Stimulated activated CD4-positive, alpha-beta T cell treated with anti-CD3 and anti-CD28 coated beads, Interleukin-1b, Interleukin-23, amount 100 ng/mL, for 48 hours (primary cell): Measurements from ENCODE around the gene IL17RC.
"Not testable (repeated sequence)": the region's sequence is repeated elsewhere in the genome, so short reads cannot be mapped to it uniquely, and the experiment has no call there.

ENCODE experiments used
- DNase-seq: peaks from one replicate; pipeline ENCODE4 v3.0.0-alpha.2; 2020

The IL17RC gene

GRCh38 chr3:9896755-9897407, 20.0 kb upstream of the IL17RC start:
- not testable (repeated sequence) for DNase-seq

- no peak for DNase-seq
These were observed 19.2 kb upstream of the IL17RC start for GRCh38 chr3:9897408-9898372.

- no peak for DNase-seq
These were observed 18.2 kb upstream of the IL17RC start for GRCh38 chr3:9898467-9899241.

- DNase-seq: no peak
These were observed 17.6 kb upstream of the IL17RC start for GRCh38 chr3:9899289-9899791.

GRCh38 chr3:9900965-9901415, 15.9 kb upstream of the IL17RC start:
- not testable (repeated sequence) for DNase-seq

- peak; percentile 35 for DNase-seq
These were observed 14.9 kb upstream of the IL17RC start for GRCh38 chr3:9901967-9902366.

GRCh38 chr3:9902372-9903237, 14.3 kb upstream of the IL17RC start, which contains the start of gene IL17RE:
Gene IL17RE, plus strand, starts transcription at chr3:9902848. Its CDS starts 85 bp downstream, at chr3:9902933.
- DNase-seq: no peak

- no peak for DNase-seq
These were observed 13.7 kb upstream of the IL17RC start for GRCh38 chr3:9903238-9903624.

GRCh38 chr3:9903904-9904303, 13.0 kb upstream of the IL17RC start:
- no peak for DNase-seq

GRCh38 chr3:9906480-9906879, 10.4 kb upstream of the IL17RC start:
- DNase-seq: no peak

- DNase-seq: no peak
These were observed 8.6 kb upstream of the IL17RC start for GRCh38 chr3:9908286-9908685.

GRCh38 chr3:9909221-9910013, 7.5 kb upstream of the IL17RC start:
- no peak for DNase-seq

- no peak for DNase-seq
These were observed 5.0 kb upstream of the IL17RC start for GRCh38 chr3:9911863-9912262.

- DNase-seq: no peak
These were observed 4.5 kb upstream of the IL17RC start for GRCh38 chr3:9912294-9912935.

GRCh38 chr3:9913601-9914000, 3.3 kb upstream of the IL17RC start:
- DNase-seq: no peak

- DNase-seq: no peak
These were observed 2.9 kb upstream of the IL17RC start for GRCh38 chr3:9914011-9914410.

GRCh38 chr3:9914559-9915253, 2.2 kb upstream of the IL17RC start:
- DNase-seq: no peak

GRCh38 chr3:9915254-9916141, 1.4 kb upstream of the IL17RC start:
- peak; percentile 42 for DNase-seq

GRCh38 chr3:9916346-9916733, 558 bp upstream of the IL17RC start:
- no peak for DNase-seq
